ENCODE data around the gene PAK1.
"Not testable (repeated sequence)": the region's sequence is repeated elsewhere in the genome, so short reads cannot be mapped to it uniquely, and the experiment has no call there.

Gene PAK1

GRCh38 chr11:77401486-77402217 is 72.2 kb downstream of the PAK1 start:
- no peak for DNase-seq

- no peak for DNase-seq
Observed at GRCh38 chr11:77400775-77401449, 73.0 kb downstream of the PAK1 start.

- no peak for DNase-seq
Observed at GRCh38 chr11:77400271-77400670, 73.6 kb downstream of the PAK1 start.

- DNase-seq, result no peak
Observed at GRCh38 chr11:77397631-77398030, 76.3 kb downstream of the PAK1 start.

GRCh38 chr11:77396911-77397310 is 77.0 kb downstream of the PAK1 start:
- DNase-seq, result no peak

GRCh38 chr11:77396305-77396704 is 77.6 kb downstream of the PAK1 start:
- no peak for DNase-seq

GRCh38 chr11:77395460-77396173 is 78.3 kb downstream of the PAK1 start:
- no peak for DNase-seq

- DNase-seq, result no peak
Observed at GRCh38 chr11:77392842-77393241, 81.1 kb downstream of the PAK1 start.

- no peak for DNase-seq
Observed at GRCh38 chr11:77387701-77388100, 86.2 kb downstream of the PAK1 start.

- no peak for DNase-seq
Observed at GRCh38 chr11:77386178-77386577, 87.7 kb downstream of the PAK1 start.

GRCh38 chr11:77385255-77385771 is 88.6 kb downstream of the PAK1 start:
- not testable (repeated sequence) for DNase-seq

- no peak for DNase-seq
Observed at GRCh38 chr11:77384571-77384970, 89.3 kb downstream of the PAK1 start.

GRCh38 chr11:77383349-77383748 is 90.5 kb downstream of the PAK1 start:
- not testable (repeated sequence) for DNase-seq

- no peak for DNase-seq
Observed at GRCh38 chr11:77381729-77382665, 91.9 kb downstream of the PAK1 start.

- DNase-seq, result no peak
Observed at GRCh38 chr11:77379934-77380333, 94.0 kb downstream of the PAK1 start.

GRCh38 chr11:77379253-77379652 is 94.6 kb downstream of the PAK1 start:
- no peak for DNase-seq

- no peak for DNase-seq
Observed at GRCh38 chr11:77377734-77378133, 96.2 kb downstream of the PAK1 start.

GRCh38 chr11:77375107-77375506 is 98.8 kb downstream of the PAK1 start:
- no peak for DNase-seq

GRCh38 chr11:77374611-77375031 is 99.3 kb downstream of the PAK1 start:
- DNase-seq, result no peak

GRCh38 chr11:77374108-77374507 is 99.8 kb downstream of the PAK1 start:
- no peak for DNase-seq

GRCh38 chr11:77372726-77373125 is 101.2 kb downstream of the PAK1 start:
- DNase-seq, result no peak

- no peak for DNase-seq
Observed at GRCh38 chr11:77371646-77372045, 102.2 kb downstream of the PAK1 start.

- DNase-seq, result no peak
Observed at GRCh38 chr11:77370217-77370616, 103.7 kb downstream of the PAK1 start.

All from activated CD4-positive, alpha-beta T cell treated with anti-CD3 and anti-CD28 coated beads for 4 hours (primary cell).